ENCODE data around the gene TMEM181. TPM values are rescaled to one million over a fixed set of nuclear protein-coding genes. Genes with fewer than 3 reads are reported as not detected.
A peak's percentile ranks its signal among the peaks of the same experiment; 100 is the strongest.

The TMEM181 gene
- total and polyA plus RNA-seq, 2 of the 13 experiments (the other 11 are each of a cell fraction or from before 2014, with no cell fraction given): 59.1 to 108 TPM

DNA sequence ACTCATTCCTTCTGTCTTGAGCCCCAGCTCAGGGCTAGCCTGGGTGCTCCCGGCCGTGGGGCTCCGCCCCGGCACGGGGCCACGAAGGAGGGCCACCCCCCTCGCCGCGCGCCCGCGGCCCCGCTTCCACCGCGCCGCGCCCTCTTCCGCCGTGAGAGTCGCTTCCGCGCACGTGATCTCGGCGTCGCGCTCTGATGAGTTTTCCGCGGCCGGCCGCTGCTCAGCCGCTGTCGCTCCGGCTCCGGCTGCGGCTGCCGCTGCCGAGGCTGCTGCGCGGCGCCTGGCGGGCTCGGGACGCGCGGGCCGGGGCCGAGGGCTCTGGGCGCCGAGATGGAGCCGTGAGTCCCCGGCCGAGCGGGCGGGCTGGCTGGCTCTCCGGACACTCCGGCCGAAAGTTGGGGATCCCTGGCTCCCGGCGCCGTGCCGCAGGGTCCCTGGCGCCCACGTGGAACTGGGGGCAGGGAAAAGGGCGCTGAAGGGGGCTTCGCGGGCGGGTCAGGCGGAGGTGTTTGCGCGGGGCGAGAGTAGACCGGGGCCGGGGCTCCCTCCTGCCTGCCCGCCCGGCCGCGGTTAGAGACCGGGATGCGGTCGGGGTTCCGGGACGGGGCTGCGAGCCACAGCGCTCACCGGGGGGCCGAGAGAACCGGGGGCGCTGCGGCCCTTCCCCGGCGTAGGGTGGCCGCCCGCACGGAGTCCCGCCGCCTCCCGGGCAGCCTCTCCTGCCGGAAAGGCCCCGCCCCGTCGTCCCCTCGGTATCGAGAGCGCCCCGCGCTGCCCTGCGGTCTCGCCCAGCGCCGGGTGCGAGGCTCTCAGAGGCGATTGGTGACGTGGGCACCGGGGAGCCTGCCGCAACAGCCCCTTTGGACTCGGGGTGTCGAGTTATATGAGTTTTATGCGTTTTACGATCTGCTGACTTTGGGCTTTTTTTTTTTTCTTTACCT is at the start of gene TMEM181 (continued):
- TF ChIP-seq, protein P1, sequence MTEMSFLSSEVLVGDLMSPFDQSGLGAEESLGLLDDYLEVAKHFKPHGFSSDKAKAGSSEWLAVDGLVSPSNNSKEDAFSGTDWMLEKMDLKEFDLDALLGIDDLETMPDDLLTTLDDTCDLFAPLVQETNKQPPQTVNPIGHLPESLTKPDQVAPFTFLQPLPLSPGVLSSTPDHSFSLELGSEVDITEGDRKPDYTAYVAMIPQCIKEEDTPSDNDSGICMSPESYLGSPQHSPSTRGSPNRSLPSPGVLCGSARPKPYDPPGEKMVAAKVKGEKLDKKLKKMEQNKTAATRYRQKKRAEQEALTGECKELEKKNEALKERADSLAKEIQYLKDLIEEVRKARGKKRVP (CRISPR knock-in tag; IDR thresholded peaks at IDR 0.05): no peak; a peak in 2 of 4 replicates
- TF ChIP-seq CENPT (CRISPR knock-in tag; IDR thresholded peaks at IDR 0.05; ENCODE audit: low read depth): peak; percentile 85; the same call in 1 of the 2 replicates
- TF ChIP-seq ZZZ3 (CRISPR knock-in tag; IDR thresholded peaks at IDR 0.05; ENCODE audit: borderline replicate concordance): no peak
- TF ChIP-seq EEA1 (CRISPR knock-in tag; IDR thresholded peaks at IDR 0.05; ENCODE audit: borderline replicate concordance): no peak; the same call in 1 of the 2 replicates
- peak; percentile 68 for TF ChIP-seq SKI (IDR thresholded peaks at IDR 0.05; ENCODE audit: partially characterized antibody)
- TF ChIP-seq NR3C1 (CRISPR knock-in tag; IDR thresholded peaks at IDR 0.05): no peak
- TF ChIP-seq ETV5 (CRISPR knock-in tag; IDR thresholded peaks at IDR 0.05; ENCODE audit: borderline replicate concordance): peak; percentile 89
- peak; percentile 92 for TF ChIP-seq ELF1 (CRISPR knock-in tag; IDR thresholded peaks at IDR 0.05)
- no peak for TF ChIP-seq SUZ12 (IDR thresholded peaks at IDR 0.05; ENCODE audit: low read depth, low read length)
- peak; percentile 92 for TF ChIP-seq ZMYM4 (CRISPR knock-in tag; IDR thresholded peaks at IDR 0.05)
- TF ChIP-seq, protein P2, sequence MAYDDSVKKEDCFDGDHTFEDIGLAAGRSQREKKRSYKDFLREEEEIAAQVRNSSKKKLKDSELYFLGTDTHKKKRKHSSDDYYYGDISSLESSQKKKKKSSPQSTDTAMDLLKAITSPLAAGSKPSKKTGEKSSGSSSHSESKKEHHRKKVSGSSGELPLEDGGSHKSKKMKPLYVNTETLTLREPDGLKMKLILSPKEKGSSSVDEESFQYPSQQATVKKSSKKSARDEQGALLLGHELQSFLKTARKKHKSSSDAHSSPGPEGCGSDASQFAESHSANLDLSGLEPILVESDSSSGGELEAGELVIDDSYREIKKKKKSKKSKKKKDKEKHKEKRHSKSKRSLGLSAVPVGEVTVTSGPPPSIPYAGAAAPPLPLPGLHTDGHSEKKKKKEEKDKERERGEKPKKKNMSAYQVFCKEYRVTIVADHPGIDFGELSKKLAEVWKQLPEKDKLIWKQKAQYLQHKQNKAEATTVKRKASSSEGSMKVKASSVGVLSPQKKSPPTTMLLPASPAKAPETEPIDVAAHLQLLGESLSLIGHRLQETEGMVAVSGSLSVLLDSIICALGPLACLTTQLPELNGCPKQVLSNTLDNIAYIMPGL (CRISPR knock-in tag; IDR thresholded peaks at IDR 0.05; ENCODE audit: borderline replicate concordance in 1 of 2, low read depth in 1 of 2): peak; percentile 90
- TF ChIP-seq, protein P3, sequence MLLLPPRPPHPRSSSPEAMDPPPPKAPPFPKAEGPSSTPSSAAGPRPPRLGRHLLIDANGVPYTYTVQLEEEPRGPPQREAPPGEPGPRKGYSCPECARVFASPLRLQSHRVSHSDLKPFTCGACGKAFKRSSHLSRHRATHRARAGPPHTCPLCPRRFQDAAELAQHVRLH (CRISPR knock-in tag; IDR thresholded peaks at IDR 0.05; ENCODE audit: borderline replicate concordance, low read depth): peak; percentile 76; the same call in 1 of the 2 replicates
- TF ChIP-seq ZNF17 (CRISPR knock-in tag; IDR thresholded peaks at IDR 0.05): no peak
- no peak for TF ChIP-seq NKX3-1 (CRISPR knock-in tag; IDR thresholded peaks at IDR 0.05)
- TF ChIP-seq JDP2 (CRISPR knock-in tag; IDR thresholded peaks at IDR 0.05; ENCODE audit: borderline replicate concordance): peak; percentile 50; the same call in 1 of the 2 replicates
- peak; percentile 76 for TF ChIP-seq POLR2G (IDR thresholded peaks at IDR 0.05; ENCODE audit: low read depth, low read length)
- peak; percentile 22; the same call in 1 of the 2 replicates for TF ChIP-seq ZNF430 (CRISPR knock-in tag; IDR thresholded peaks at IDR 0.05)
- TF ChIP-seq ZNF138 (CRISPR knock-in tag; IDR thresholded peaks at IDR 0.05; ENCODE audit: low read depth): peak; percentile 28; the same call in 1 of the 2 replicates
- TF ChIP-seq, protein P4, sequence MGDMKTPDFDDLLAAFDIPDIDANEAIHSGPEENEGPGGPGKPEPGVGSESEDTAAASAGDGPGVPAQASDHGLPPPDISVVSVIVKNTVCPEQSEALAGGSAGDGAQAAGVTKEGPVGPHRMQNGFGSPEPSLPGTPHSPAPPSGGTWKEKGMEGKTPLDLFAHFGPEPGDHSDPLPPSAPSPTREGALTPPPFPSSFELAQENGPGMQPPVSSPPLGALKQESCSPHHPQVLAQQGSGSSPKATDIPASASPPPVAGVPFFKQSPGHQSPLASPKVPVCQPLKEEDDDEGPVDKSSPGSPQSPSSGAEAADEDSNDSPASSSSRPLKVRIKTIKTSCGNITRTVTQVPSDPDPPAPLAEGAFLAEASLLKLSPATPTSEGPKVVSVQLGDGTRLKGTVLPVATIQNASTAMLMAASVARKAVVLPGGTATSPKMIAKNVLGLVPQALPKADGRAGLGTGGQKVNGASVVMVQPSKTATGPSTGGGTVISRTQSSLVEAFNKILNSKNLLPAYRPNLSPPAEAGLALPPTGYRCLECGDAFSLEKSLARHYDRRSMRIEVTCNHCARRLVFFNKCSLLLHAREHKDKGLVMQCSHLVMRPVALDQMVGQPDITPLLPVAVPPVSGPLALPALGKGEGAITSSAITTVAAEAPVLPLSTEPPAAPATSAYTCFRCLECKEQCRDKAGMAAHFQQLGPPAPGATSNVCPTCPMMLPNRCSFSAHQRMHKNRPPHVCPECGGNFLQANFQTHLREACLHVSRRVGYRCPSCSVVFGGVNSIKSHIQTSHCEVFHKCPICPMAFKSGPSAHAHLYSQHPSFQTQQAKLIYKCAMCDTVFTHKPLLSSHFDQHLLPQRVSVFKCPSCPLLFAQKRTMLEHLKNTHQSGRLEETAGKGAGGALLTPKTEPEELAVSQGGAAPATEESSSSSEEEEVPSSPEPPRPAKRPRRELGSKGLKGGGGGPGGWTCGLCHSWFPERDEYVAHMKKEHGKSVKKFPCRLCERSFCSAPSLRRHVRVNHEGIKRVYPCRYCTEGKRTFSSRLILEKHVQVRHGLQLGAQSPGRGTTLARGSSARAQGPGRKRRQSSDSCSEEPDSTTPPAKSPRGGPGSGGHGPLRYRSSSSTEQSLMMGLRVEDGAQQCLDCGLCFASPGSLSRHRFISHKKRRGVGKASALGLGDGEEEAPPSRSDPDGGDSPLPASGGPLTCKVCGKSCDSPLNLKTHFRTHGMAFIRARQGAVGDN (CRISPR knock-in tag; IDR thresholded peaks at IDR 0.05): peak; percentile 96

All from HepG2 (cell line).